Activated naive CD8-positive, alpha-beta T cell treated with anti-CD3 and anti-CD28 coated beads, Interleukin-2, amount 50 U/mL, for 16 hours (primary cell): ENCODE measurements around the gene PLEKHB1.
"Not testable (repeated sequence)": the region's sequence is repeated elsewhere in the genome, so short reads cannot be mapped to it uniquely, and the experiment has no call there.

ENCODE experiments used
- DNase-seq: peaks from one replicate; pipeline ENCODE4 v3.0.0-alpha.2; 2020; ENCODE audit warnings: low read depth, low spot score

Gene PLEKHB1

GRCh38 chr11:73676552-73676951 is 30.2 kb downstream of the PLEKHB1 start:
- not testable (repeated sequence) for DNase-seq

GRCh38 chr11:73680687-73681086 is 34.3 kb downstream of the PLEKHB1 start:
- DNase-seq: no peak

- no peak for DNase-seq
These were observed 47.6 kb downstream of the PLEKHB1 start for GRCh38 chr11:73693899-73694525.

GRCh38 chr11:73705053-73705452 is 58.7 kb downstream of the PLEKHB1 start:
- no peak for DNase-seq

- DNase-seq: no peak
These were observed 64.6 kb downstream of the PLEKHB1 start for GRCh38 chr11:73710964-73711363.
